SK-N-SH treated with all-trans-retinoic acid at 6 μM for 48 hours (cell line): ENCODE results near the gene SASH1.

ENCODE experiments used
- ATAC-seq: fragments of 200-7000 bp; cut with Tn5 transposase; 3 replicates; pipeline ENCODE4 v1.9.1; 2020; ENCODE audit warnings: mild to moderate bottlenecking, moderate library complexity
- ARNTL ChIP-seq: fragments of 450-650 bp; formaldehyde crosslinking; IDR thresholded peaks from 2 replicates; pipeline ENCODE4 v1.5.0; 2020; ENCODE audit warnings: low read depth, mild to moderate bottlenecking, moderate library complexity, borderline replicate concordance
- BACH2 ChIP-seq: fragments of 250-450 bp; sonication (Bioruptor Pico); IDR thresholded peaks from 2 replicates; pipeline ENCODE4 v1.9.0; 2021; ENCODE audit warnings: mild to moderate bottlenecking, borderline replicate concordance
- CREB5 ChIP-seq: fragments of 250-450 bp; sonication (Bioruptor Pico); IDR thresholded peaks from 2 replicates; pipeline ENCODE4 v1.5.1; 2020; ENCODE audit warnings: low read depth, mild to moderate bottlenecking, moderate library complexity
- ESRRG ChIP-seq: fragments of 250-450 bp; sonication (Bioruptor Pico); IDR thresholded peaks from 2 replicates; pipeline ENCODE4 v1.6.1; 2021; ENCODE audit warnings: mild to moderate bottlenecking
- GLIS3 ChIP-seq: fragments of 250-450 bp; sonication (Bioruptor Pico); IDR thresholded peaks from 2 replicates; pipeline ENCODE4 v1.5.0; 2020; ENCODE audit warnings: mild to moderate bottlenecking, moderate library complexity
- ISL1 ChIP-seq: fragments of 250-450 bp; sonication (Bioruptor Pico); IDR thresholded peaks from 2 replicates; pipeline ENCODE4 v2.1.2; 2022; ENCODE audit warnings: mild to moderate bottlenecking, moderate library complexity
- OSR1 ChIP-seq: fragments of 250-450 bp; sonication (Bioruptor Pico); IDR thresholded peaks from 2 replicates; pipeline ENCODE4 v1.8.0; 2022; ENCODE audit warnings: moderate library complexity, mild to moderate bottlenecking, inconsistent platforms
- PATZ1 ChIP-seq: fragments of 250-450 bp; sonication (Bioruptor Pico); IDR thresholded peaks from 2 replicates; pipeline ENCODE4 v1.8.0; 2020; ENCODE audit warnings: mild to moderate bottlenecking, moderate library complexity, borderline replicate concordance
- POU6F1 ChIP-seq: fragments of 250-450 bp; sonication (Bioruptor Pico); IDR thresholded peaks from 2 replicates; pipeline ENCODE4 v1.8.0; 2021; ENCODE audit warnings: low read depth, mild to moderate bottlenecking, moderate library complexity, borderline replicate concordance
- RARB ChIP-seq: fragments of 250-450 bp; sonication (Bioruptor Pico); IDR thresholded peaks from 2 replicates; pipeline ENCODE4 v1.8.0; 2021; ENCODE audit warnings: mild to moderate bottlenecking, moderate library complexity
- SNAI2 ChIP-seq: fragments of 250-450 bp; sonication (Bioruptor Pico); IDR thresholded peaks from 2 replicates; pipeline ENCODE4 v1.5.0; 2020; ENCODE audit warnings: mild to moderate bottlenecking, moderate library complexity
- TCF4 ChIP-seq: fragments of 250-450 bp; sonication (Bioruptor Pico); IDR thresholded peaks from 2 replicates; pipeline ENCODE4 v1.8.0; 2021; ENCODE audit warnings: mild to moderate bottlenecking, moderate library complexity, borderline replicate concordance
- TOX ChIP-seq: fragments of 250-450 bp; sonication (Bioruptor Pico); IDR thresholded peaks from 2 replicates; pipeline ENCODE4 v1.8.0; 2021; ENCODE audit warnings: mild to moderate bottlenecking, moderate library complexity, borderline replicate concordance
- TSHZ2 ChIP-seq: fragments of 250-450 bp; sonication (Bioruptor Pico); IDR thresholded peaks from 2 replicates; pipeline ENCODE4 v1.5.0; 2020; ENCODE audit warnings: mild to moderate bottlenecking, moderate library complexity
- ZC3H10 ChIP-seq: fragments of 250-450 bp; sonication (Bioruptor Pico); IDR thresholded peaks from 2 replicates; pipeline ENCODE4 v1.5.1; 2021; ENCODE audit warnings: mild to moderate bottlenecking, moderate library complexity
- ZFP3 ChIP-seq: fragments of 250-450 bp; sonication (Bioruptor Pico); IDR thresholded peaks from 2 replicates; pipeline ENCODE4 v1.5.0; 2020; ENCODE audit warnings: mild to moderate bottlenecking, moderate library complexity
- ZFP30 ChIP-seq: fragments of 450-650 bp; formaldehyde crosslinking; IDR thresholded peaks from 2 replicates; pipeline ENCODE4 v1.5.0; 2022; ENCODE audit warnings: mild to moderate bottlenecking, moderate library complexity
- ZNF565 ChIP-seq: fragments of 450-650 bp; formaldehyde crosslinking; conservative IDR thresholded peaks from 2 replicates; pipeline ENCODE4 v1.5.0; 2020; ENCODE audit warnings: low read depth, mild to moderate bottlenecking, moderate library complexity
- ZNF70 ChIP-seq: fragments of 450-650 bp; formaldehyde crosslinking; IDR thresholded peaks from 2 replicates; pipeline ENCODE4 v1.5.0; 2020; ENCODE audit warnings: mild to moderate bottlenecking, moderate library complexity
- ZNF8 ChIP-seq: fragments of 450-650 bp; formaldehyde crosslinking; IDR thresholded peaks from 2 replicates; pipeline ENCODE4 v1.5.0; 2020; ENCODE audit warnings: mild to moderate bottlenecking, moderate library complexity
- TF ChIP-seq, protein P1 (sequence below): fragments of 250-450 bp; sonication (Bioruptor Pico); IDR thresholded peaks from 2 replicates; pipeline ENCODE4 v1.5.1; 2021; ENCODE audit warnings: mild to moderate bottlenecking, moderate library complexity

Gene SASH1

DNA sequence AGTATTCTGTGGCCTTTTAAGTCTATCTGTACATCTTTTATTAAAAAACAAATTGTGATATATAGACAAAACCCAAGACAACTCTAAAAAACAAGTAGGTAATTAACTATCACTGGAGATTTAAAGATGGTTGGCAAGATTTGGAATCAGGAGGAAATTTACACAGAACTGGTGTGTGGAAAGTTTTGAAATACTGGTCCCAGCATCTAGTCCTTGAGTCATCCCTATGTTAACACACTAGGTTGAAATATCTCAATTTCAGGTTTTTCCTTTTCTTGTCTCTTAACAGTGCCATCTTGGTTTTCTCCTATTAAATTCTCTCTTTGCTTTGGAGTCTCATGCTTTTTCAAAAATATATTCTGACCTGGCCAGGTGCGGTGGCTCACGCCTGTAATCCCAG lies 27.5 kb downstream of the SASH1 start:
- no peak for ATAC-seq
- TF ChIP-seq TOX (no peak), TCF4 (no peak), ZC3H10 (CRISPR knock-in tag) (no peak), ZFP3 (CRISPR knock-in tag) (no peak), ISL1 (no peak), BACH2 (CRISPR knock-in tag) (no peak), ESRRG (CRISPR knock-in tag) (no peak), ZNF8 (no peak), ZNF70 (CRISPR knock-in tag) (no peak), OSR1 (no peak)
- TF ChIP-seq, protein P1, sequence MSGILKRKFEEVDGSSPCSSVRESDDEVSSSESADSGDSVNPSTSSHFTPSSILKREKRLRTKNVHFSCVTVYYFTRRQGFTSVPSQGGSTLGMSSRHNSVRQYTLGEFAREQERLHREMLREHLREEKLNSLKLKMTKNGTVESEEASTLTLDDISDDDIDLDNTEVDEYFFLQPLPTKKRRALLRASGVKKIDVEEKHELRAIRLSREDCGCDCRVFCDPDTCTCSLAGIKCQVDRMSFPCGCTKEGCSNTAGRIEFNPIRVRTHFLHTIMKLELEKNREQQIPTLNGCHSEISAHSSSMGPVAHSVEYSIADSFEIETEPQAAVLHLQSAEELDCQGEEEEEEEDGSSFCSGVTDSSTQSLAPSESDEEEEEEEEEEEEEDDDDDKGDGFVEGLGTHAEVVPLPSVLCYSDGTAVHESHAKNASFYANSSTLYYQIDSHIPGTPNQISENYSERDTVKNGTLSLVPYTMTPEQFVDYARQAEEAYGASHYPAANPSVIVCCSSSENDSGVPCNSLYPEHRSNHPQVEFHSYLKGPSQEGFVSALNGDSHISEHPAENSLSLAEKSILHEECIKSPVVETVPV (CRISPR knock-in tag): no peak

GRCh38 chr6:148374040-148374774 lies 31.6 kb downstream of the SASH1 start:
- ATAC-seq: no peak
- TF ChIP-seq RARB (no peak), POU6F1 (CRISPR knock-in tag) (no peak), TCF4 (no peak), ZNF565 (CRISPR knock-in tag) (no peak), BACH2 (CRISPR knock-in tag) (no peak), TSHZ2 (no peak), GLIS3 (CRISPR knock-in tag) (no peak), ESRRG (CRISPR knock-in tag) (no peak), SNAI2 (no peak), ZFP3 (CRISPR knock-in tag) (no peak), ZNF70 (CRISPR knock-in tag) (no peak), ARNTL (CRISPR knock-in tag) (no peak), OSR1 (no peak), ZFP30 (CRISPR knock-in tag) (no peak), ZC3H10 (CRISPR knock-in tag) (no peak)
- TF ChIP-seq, protein P1 (CRISPR knock-in tag): no peak

DNA sequence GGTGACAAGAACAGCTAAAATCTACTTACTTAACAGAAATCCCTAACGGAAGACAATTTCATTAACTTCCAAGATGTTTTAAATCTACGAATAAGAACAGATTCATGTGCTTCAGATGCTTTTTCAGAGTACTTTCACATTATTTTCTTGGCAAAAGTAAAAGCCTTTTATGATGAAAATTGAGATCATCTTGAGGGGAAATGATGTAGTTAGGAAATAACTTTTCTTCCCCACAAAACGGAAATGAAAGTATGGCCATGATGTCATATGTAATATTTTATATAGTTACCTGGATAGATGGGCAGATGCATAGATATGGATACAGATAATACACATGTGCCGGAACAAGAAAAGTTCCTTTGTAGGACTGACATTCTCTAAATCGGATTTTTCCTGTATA lies 32.8 kb downstream of the SASH1 start:
- ATAC-seq: no peak
- no peak for TF ChIP-seq POU6F1 (CRISPR knock-in tag)
- no peak for TF ChIP-seq CREB5
- TF ChIP-seq PATZ1 (CRISPR knock-in tag): no peak
- TF ChIP-seq ZFP3 (CRISPR knock-in tag): no peak
- no peak for TF ChIP-seq ZNF8
- TF ChIP-seq ZC3H10 (CRISPR knock-in tag): no peak
- TF ChIP-seq TSHZ2: no peak
- TF ChIP-seq SNAI2: no peak
- no peak for TF ChIP-seq ZFP30 (CRISPR knock-in tag)
